Liver (tissue), 3 donors: Measurements from ENCODE around the gene RNF212.

Source experiments
- ATF3 ChIP-seq: IDR thresholded peaks from 2 replicates; pipeline ENCODE4 v1.6.1; 2016; ENCODE audit warnings: antibody characterized with exemption
- CTCF ChIP-seq: fragments of 150-350 bp; IDR thresholded peaks from 2 replicates; pipeline ENCODE4 v1.5.1; 2017; ENCODE audit warnings: improper control_type of control experiment, low read depth, low read length; ENCODE audit not compliant: missing input control
- EGR1 ChIP-seq, 2 donors: IDR thresholded peaks; 2 replicates each; pipeline ENCODE4 v1.6.1; 2016 to 2018; ENCODE audit warnings: antibody characterized with exemption in 2 of 2, low read depth in 2 of 2
- GABPA ChIP-seq, 2 donors: IDR thresholded peaks in 1 of 2; conservative IDR thresholded peaks in 1 of 2; 2 replicates each; pipeline ENCODE4 v1.6.1; 2016; ENCODE audit warnings: antibody characterized with exemption in 2 of 2, mild to moderate bottlenecking in 1 of 2, moderate library complexity in 1 of 2
- HNF4G ChIP-seq: IDR thresholded peaks from 2 replicates; pipeline ENCODE4 v1.6.1; 2016; ENCODE audit warnings: antibody characterized with exemption
- JUND ChIP-seq, 2 donors: IDR thresholded peaks; 2 replicates each; pipeline ENCODE4 v1.6.1; 2016; ENCODE audit warnings: antibody characterized with exemption in 2 of 2
- MAX ChIP-seq: IDR thresholded peaks from 2 replicates; pipeline ENCODE4 v1.6.1; 2016; ENCODE audit warnings: antibody characterized with exemption
- RAD21 ChIP-seq, 2 donors: IDR thresholded peaks; 2 replicates each; pipeline ENCODE4 v1.6.1; 2016; ENCODE audit warnings: antibody characterized with exemption in 2 of 2, mild to moderate bottlenecking in 2 of 2
- RXRA ChIP-seq, 2 donors: IDR thresholded peaks; 2 replicates each; pipeline ENCODE4 v1.6.1; 2017 to 2018; ENCODE audit warnings: antibody characterized with exemption in 2 of 2, mild to moderate bottlenecking in 1 of 2
- SP1 ChIP-seq: IDR thresholded peaks from 2 replicates; pipeline ENCODE4 v1.6.1; 2018; ENCODE audit warnings: antibody characterized with exemption, mild to moderate bottlenecking
- TAF1 ChIP-seq: conservative IDR thresholded peaks from 2 replicates; pipeline ENCODE4 v1.6.1; 2016; ENCODE audit warnings: antibody characterized with exemption, mild to moderate bottlenecking
- YY1 ChIP-seq: IDR thresholded peaks from 2 replicates; pipeline ENCODE4 v1.6.1; 2016; ENCODE audit warnings: antibody characterized with exemption, mild to moderate bottlenecking
- TF ChIP-seq, protein P1 (sequence below): IDR thresholded peaks from 2 replicates; pipeline ENCODE4 v1.6.1; 2016; ENCODE audit warnings: antibody characterized with exemption
- TF ChIP-seq, protein P2 (sequence below): IDR thresholded peaks from 2 replicates; pipeline ENCODE4 v1.6.1; 2016; ENCODE audit warnings: antibody characterized with exemption, mild to moderate bottlenecking
- donor health status: healthy.
- donor health status: healthy.

GRCh38 chr4:1115528-1116293 is 2.3 kb upstream of the RNF212 start:
- TF ChIP-seq CTCF: no peak
- TF ChIP-seq RAD21 (IDR thresholded peaks at IDR 0.05): no peak
- TF ChIP-seq SP1: no peak
- no peak for TF ChIP-seq TAF1
- peak in 1 of 2 donors; percentile 12 for TF ChIP-seq RXRA (IDR thresholded peaks at IDR 0.05)
- TF ChIP-seq JUND (IDR thresholded peaks at IDR 0.05): no peak
- TF ChIP-seq MAX: no peak
- TF ChIP-seq EGR1 (IDR thresholded peaks at IDR 0.05; ENCODE audit: low read depth in 2 of 2): no peak
- TF ChIP-seq, protein P1, sequence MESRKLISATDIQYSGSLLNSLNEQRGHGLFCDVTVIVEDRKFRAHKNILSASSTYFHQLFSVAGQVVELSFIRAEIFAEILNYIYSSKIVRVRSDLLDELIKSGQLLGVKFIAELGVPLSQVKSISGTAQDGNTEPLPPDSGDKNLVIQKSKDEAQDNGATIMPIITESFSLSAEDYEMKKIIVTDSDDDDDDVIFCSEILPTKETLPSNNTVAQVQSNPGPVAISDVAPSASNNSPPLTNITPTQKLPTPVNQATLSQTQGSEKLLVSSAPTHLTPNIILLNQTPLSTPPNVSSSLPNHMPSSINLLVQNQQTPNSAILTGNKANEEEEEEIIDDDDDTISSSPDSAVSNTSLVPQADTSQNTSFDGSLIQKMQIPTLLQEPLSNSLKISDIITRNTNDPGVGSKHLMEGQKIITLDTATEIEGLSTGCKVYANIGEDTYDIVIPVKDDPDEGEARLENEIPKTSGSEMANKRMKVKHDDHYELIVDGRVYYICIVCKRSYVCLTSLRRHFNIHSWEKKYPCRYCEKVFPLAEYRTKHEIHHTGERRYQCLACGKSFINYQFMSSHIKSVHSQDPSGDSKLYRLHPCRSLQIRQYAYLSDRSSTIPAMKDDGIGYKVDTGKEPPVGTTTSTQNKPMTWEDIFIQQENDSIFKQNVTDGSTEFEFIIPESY: no peak
- no peak for TF ChIP-seq YY1
- peak; percentile 54 for TF ChIP-seq ATF3
- TF ChIP-seq, protein P2, sequence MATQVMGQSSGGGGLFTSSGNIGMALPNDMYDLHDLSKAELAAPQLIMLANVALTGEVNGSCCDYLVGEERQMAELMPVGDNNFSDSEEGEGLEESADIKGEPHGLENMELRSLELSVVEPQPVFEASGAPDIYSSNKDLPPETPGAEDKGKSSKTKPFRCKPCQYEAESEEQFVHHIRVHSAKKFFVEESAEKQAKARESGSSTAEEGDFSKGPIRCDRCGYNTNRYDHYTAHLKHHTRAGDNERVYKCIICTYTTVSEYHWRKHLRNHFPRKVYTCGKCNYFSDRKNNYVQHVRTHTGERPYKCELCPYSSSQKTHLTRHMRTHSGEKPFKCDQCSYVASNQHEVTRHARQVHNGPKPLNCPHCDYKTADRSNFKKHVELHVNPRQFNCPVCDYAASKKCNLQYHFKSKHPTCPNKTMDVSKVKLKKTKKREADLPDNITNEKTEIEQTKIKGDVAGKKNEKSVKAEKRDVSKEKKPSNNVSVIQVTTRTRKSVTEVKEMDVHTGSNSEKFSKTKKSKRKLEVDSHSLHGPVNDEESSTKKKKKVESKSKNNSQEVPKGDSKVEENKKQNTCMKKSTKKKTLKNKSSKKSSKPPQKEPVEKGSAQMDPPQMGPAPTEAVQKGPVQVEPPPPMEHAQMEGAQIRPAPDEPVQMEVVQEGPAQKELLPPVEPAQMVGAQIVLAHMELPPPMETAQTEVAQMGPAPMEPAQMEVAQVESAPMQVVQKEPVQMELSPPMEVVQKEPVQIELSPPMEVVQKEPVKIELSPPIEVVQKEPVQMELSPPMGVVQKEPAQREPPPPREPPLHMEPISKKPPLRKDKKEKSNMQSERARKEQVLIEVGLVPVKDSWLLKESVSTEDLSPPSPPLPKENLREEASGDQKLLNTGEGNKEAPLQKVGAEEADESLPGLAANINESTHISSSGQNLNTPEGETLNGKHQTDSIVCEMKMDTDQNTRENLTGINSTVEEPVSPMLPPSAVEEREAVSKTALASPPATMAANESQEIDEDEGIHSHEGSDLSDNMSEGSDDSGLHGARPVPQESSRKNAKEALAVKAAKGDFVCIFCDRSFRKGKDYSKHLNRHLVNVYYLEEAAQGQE: no peak
- TF ChIP-seq GABPA (IDR thresholded peaks at IDR 0.05 in 1 of 2, conservative IDR thresholded peaks at IDR 0.05 in 1 of 2): no peak
- TF ChIP-seq HNF4G: no peak
